Measurements from ENCODE around the gene F8.

Gene F8

GRCh38 chrX:155022585-155022984, at the start of gene F8:
Gene F8 (minus strand): TSS chrX:155022723. CDS start chrX:155022552, 171 bp downstream.
- DNase-seq, result no peak

GRCh38 chrX:155071694-155072280, 49.3 kb upstream of the F8 start:
- DNase-seq, result no peak

GRCh38 chrX:155070975-155071693, 48.6 kb upstream of the F8 start, which contains the start of the genes BRCC3, CMC4 and MTCP1:
Gene BRCC3 (plus strand): TSS chrX:155071508. CDS start chrX:155071528, 20 bp downstream.
Gene CMC4 (minus strand): TSS chrX:155071136. CDS start chrX:155064023, 7,113 bp downstream.
Gene MTCP1 (minus strand): TSS chrX:155071136. CDS start chrX:155066010, 5,126 bp downstream.
- peak; percentile 34 to 56 for DNase-seq

- DNase-seq, result no peak
Measured at GRCh38 chrX:155070663-155070974, 48.1 kb upstream of the F8 start.

- DNase-seq, result no peak
Measured at GRCh38 chrX:155070038-155070437, 47.5 kb upstream of the F8 start.

- DNase-seq, result no peak
Measured at GRCh38 chrX:155069414-155069813, 46.9 kb upstream of the F8 start.

- no peak for DNase-seq
Measured at GRCh38 chrX:155068165-155068564, 45.6 kb upstream of the F8 start.

- no peak for DNase-seq
Measured at GRCh38 chrX:155065035-155065734, 42.7 kb upstream of the F8 start.

GRCh38 chrX:155061760-155062159, 39.2 kb upstream of the F8 start:
- DNase-seq, result no peak

- peak in 1 of 2 donors; percentile 1 for DNase-seq
Measured at GRCh38 chrX:155056877-155057792, 34.6 kb upstream of the F8 start.

GRCh38 chrX:155056471-155056870, 33.9 kb upstream of the F8 start:
- DNase-seq, result no peak

GRCh38 chrX:155055494-155055893, 33.0 kb upstream of the F8 start:
- no peak for DNase-seq

GRCh38 chrX:155054255-155054654, 31.7 kb upstream of the F8 start:
- DNase-seq, result no peak

- DNase-seq, result no peak
Measured at GRCh38 chrX:155053656-155054055, 31.1 kb upstream of the F8 start.

GRCh38 chrX:155052738-155053498, 30.4 kb upstream of the F8 start:
- no peak for DNase-seq

- DNase-seq, result no peak
Measured at GRCh38 chrX:155048977-155049619, 26.6 kb upstream of the F8 start.

GRCh38 chrX:155046811-155047528, 24.4 kb upstream of the F8 start:
- no peak for DNase-seq

GRCh38 chrX:155046129-155046810, 23.7 kb upstream of the F8 start:
- no peak for DNase-seq

- no peak for DNase-seq
Measured at GRCh38 chrX:155035688-155036087, 13.2 kb upstream of the F8 start.

- no peak for DNase-seq
Measured at GRCh38 chrX:155031657-155032056, 9.1 kb upstream of the F8 start.
